Testis (tissue), 2 donors: ENCODE data around the gene SLC9A9.

Experiments used
- CTCF ChIP-seq, 3 experiments: fragments of 450-650 bp in 2 of 3; fragments of 200-600 bp in 1 of 3; sonication (generic) in 1 of 3; IDR thresholded peaks; one replicate each; pipeline ENCODE4 v1.5.1; 2016 to 2019; ENCODE audit warnings: antibody characterized with exemption in 3 of 3, mild to moderate bottlenecking in 2 of 3, moderate library complexity in 1 of 3
- POLR2A ChIP-seq: fragments of 450-650 bp; IDR thresholded peaks from one replicate; pipeline ENCODE4 v1.6.1; 2017; ENCODE audit warnings: antibody characterized with exemption, mild to moderate bottlenecking, moderate library complexity

GRCh38 chr3:143851331-143852017 is 3.2 kb upstream of the SLC9A9 start:
- no peak for TF ChIP-seq CTCF (IDR thresholded peaks at IDR 0.05)
- no peak for TF ChIP-seq POLR2A
